Endothelial cell of hepatic sinusoid (primary cell): Measurements from ENCODE around the gene SETD1A.

ENCODE experiments used
- in situ Hi-C: cut with HindIII; loops from 2 replicates; pipeline ENCODE4 v1.10.0; 2017; ENCODE audit warnings: low sequenced_read_pairs

Gene SETD1A

DNA sequence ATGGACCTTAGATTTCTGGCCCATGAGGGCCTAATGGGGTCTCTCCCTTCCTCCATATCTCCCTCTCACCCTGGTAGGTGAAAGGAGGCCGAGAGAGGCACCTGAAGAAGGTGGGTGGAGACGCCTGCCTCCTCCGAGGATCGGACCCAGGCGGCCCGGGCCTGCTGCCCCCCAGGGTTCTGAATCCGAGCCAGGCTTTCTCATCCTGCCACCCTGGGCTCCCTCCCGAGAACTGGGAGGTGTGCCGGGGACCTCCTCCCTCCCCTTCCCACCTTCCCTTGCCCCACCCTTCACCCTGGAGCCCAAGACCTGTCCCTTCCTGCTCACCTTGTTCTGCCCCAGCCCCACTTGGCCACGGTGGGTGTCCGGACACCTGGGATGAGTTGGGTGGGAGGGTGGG, 29.2 kb upstream of the SETD1A start:
- in situ Hi-C loops = loop anchor here (25.0 kb wide), 1 partner anchor 534 kb away; the partner anchor contains the start of genes ARMC5 and TGFB1I1

DNA sequence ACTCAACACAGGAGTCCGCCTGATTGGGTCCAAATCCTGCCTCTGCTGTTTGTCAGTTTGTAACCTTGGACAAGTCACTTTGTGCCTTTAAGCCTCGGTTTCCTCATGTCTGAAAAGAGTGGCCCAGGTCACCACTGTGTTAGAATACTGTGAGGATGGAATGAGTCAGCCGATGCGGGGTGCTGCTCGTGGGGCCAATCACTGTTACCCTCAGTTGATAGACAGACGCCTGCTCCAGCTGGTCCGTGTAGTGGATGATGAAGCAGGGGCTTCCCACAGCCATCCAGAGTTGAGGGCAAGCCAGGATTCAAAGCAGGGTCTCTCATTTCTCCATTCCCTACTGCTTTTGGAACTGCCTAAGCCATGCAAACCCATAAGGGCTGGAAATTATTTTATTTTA, 28.4 kb upstream of the SETD1A start:
- in situ Hi-C loops = loop anchor here (25.0 kb wide), 1 partner anchor 533 kb away; the partner anchor contains the start of genes ARMC5 and TGFB1I1

DNA sequence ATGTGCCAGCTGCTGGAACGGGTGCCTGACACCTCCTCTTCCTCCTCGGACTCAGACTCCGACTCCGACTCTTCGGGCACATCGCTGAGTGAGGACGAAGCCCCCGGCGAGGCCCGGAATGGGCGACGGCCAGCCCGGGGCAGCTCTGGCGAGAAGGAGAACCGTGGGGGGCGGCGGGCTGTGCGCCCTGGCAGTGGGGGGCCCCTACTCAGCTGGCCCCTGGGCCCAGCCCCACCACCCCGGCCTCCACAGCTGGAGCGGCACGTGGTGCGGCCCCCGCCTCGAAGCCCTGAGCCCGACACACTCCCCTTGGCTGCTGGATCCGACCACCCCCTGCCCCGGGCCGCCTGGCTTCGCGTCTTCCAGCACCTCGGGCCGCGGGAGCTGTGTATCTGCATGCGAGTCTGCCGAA, 27.4 kb upstream of the SETD1A start:
- in situ Hi-C loops = loop anchor here (25.0 kb wide), 1 partner anchor 532 kb away; the partner anchor contains the start of genes ARMC5 and TGFB1I1

DNA sequence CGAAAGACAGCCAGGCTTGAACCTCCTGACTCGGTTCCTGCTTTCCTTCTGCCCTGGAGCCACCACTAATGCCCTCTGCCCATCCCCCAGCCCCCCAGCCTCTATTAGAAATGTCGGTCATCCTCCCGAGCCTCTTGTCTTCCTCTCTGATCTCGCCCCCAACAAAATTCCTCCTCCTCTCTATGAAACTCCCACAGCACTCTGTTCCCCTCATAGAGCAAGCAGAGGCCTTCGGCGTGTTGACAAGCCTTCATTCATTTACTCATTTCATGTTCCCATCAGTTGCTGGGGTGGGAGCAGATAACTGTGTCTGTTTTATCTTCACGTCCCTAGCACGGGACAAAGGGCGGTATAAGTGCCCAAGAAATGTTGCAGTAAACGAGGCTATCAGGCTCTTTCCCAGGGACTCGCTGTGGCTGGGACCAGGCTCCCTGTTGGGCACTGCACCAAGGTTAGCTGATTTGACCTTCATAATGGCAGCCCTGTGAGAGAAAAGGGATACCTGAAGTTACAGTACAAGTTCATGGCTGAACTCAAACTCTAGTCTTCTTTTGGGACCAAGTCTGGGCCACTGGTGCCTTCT, 26.4 kb upstream of the SETD1A start:
- in situ Hi-C loops = loop anchor here (25.0 kb wide), 1 partner anchor 531 kb away; the partner anchor contains the start of genes ARMC5 and TGFB1I1

DNA sequence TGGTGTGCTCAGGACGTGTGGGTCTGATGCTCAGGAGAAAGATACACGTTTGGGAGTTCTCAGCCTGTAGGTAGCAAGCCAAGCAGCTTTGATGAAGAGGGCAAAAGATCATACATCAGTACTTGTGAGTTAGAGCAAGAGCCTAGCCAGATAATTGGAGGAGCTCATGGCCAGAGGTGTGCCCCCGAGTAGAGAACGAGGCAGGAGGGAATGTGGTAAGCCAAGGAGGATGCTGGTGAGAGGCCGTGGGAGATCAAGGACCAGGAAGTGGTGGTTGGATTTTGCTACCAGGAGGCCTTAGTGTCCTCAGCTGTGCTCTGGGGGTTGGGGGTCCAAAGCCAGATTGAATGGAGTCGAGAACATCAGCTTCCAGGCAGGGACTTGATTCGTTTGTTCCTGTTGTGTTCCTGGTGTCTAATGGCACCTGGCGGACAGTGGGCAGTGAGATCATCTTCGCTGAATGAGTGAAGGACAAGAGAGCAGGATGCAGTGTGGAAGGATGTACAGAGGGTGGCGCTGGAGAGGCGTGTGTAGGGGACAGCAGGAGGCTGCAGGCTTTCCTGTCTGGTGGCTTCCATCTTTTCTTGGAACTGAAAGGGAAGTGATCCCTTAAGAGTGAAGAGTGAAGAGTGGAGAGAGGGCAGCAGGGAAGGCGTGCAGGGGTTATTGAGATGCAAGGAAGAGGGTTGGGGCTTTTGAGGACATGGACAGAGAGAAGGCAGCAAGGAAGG, 22.6 kb upstream of the SETD1A start:
- in situ Hi-C loops = loop anchor here (25.0 kb wide), 1 partner anchor 527 kb away; the partner anchor contains the start of genes ARMC5 and TGFB1I1

DNA sequence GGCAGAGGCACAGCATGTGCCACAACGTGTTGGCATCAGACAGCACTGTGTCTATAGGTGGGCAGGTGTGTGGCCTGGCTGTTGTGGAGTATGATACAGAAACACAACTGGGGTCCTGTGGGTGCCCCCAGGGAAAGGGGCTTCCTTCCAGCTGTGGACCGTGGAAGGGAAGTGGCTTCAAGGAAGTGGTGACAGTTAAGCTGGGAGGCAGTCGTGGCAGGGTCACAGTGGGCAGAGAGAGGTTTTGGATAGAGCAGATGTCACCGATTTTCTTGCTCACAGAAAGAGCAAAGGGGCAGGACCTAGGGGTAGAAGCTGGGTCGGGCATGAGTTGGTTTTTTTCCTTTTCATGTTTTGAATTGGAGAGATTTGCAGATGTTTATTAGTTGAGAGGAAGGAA, 19.9 kb upstream of the SETD1A start:
- in situ Hi-C loops = loop anchor here (25.0 kb wide), 1 partner anchor 525 kb away; the partner anchor contains the start of genes ARMC5 and TGFB1I1

DNA sequence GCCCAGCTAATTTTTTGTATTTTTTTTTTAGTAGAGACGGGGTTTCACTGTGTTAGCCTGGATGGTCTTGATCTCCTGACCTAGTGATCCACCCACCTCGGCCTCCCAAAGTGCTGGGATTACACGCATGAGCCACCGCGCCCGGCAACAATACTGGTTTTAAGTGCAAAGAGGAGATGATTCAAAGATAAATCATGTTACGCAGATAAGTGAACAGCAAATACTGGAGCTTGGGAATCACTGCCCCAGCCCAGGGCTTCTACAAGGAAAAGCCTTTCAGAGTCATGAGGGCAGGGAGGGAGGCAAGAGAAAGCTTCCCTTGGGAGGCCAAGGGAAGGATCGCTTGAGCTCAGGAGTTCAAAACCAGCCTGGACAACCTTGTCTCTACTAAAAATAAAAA, 18.0 kb upstream of the SETD1A start:
- in situ Hi-C loops = loop anchor here (25.0 kb wide), 1 partner anchor 523 kb away; the partner anchor contains the start of genes ARMC5 and TGFB1I1

DNA sequence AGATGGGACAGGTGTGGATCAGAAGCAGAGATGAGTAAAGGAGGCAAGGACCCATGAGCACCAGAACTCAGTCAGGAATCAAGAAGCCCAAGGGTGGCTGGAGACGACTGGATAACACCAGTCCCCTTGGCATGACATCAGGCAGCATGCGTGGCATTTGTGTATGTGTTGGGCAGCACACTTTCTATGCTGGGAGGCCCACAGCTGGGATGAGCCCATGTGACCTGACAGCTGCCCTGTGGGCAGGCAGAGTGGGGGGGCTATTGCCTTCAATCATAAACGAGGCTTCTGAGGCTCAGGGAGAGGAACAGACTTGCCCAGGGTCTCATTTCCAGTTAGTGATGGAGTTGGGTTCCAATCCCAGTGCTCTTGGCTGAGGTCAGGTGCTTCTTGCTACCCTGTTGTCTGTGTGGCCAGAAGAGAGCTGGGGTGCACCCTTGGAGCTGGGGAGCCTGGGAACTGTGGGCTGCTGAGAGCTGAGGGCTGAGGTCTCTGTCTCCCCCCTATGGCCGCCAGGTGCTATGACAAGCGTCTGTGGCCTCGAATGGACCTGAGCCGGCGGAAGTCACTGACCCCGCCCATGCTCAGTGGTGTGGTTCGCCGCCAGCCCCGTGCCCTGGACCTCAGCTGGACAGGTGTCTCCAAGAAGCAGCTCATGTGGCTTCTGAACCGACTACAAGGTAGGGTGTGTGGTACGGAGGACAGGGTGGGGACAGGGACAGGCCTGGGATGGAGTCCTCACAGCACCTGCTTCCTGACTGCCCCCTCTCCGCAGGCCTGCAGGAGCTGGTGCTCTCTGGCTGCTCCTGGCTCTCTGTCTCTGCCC, 15.7 kb upstream of the SETD1A start:
- in situ Hi-C loops = loop anchor here (10.0 to 25.0 kb wide), 2 partner anchors 133 to 520 kb away; partner anchors contain the start of genes ARMC5, TGFB1I1, ZNF646 and ZNF668

DNA sequence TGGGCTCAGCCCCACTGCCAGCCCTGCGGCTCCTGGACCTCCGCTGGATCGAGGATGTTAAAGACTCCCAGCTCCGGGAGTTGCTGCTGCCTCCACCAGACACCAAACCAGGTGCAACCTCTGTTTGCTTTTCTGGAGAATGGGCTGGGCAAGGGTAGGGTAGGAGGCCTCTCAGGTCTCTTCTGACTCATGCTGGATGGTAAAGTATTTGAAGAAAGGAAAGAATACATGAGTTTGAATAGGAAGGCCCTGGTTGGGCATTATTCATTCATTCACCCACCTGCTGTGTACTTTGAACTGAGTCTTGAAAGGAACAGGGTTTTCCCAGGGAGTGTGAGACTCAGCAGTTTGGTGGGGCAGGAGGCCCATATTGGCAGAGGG, 15.1 kb upstream of the SETD1A start:
- in situ Hi-C loops = loop anchor here (10.0 to 25.0 kb wide), 2 partner anchors 132 to 520 kb away; partner anchors contain the start of genes ARMC5, TGFB1I1, ZNF646 and ZNF668

DNA sequence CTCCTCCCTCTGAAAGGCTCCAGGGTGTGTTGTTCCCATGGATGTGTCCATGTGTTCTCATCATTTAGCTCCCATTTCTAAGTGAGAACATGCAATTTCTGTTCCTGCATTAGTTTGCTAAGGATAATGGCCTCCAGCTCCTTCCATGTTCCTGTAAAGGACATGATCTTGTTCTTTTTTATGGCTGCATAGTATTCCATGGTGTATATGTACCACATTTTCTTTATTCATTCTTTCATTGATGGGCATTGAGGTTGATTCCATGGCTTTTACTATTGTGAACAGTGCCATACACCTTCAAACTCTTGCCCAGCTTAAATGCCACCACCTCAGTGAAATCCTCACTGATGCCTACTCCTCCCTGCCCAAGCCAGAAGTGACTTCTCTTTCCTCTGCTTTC, 13.2 kb upstream of the SETD1A start:
- in situ Hi-C loops = loop anchor here (10.0 to 25.0 kb wide), 2 partner anchors 130 to 518 kb away; partner anchors contain the start of genes ARMC5, TGFB1I1, ZNF646 and ZNF668

DNA sequence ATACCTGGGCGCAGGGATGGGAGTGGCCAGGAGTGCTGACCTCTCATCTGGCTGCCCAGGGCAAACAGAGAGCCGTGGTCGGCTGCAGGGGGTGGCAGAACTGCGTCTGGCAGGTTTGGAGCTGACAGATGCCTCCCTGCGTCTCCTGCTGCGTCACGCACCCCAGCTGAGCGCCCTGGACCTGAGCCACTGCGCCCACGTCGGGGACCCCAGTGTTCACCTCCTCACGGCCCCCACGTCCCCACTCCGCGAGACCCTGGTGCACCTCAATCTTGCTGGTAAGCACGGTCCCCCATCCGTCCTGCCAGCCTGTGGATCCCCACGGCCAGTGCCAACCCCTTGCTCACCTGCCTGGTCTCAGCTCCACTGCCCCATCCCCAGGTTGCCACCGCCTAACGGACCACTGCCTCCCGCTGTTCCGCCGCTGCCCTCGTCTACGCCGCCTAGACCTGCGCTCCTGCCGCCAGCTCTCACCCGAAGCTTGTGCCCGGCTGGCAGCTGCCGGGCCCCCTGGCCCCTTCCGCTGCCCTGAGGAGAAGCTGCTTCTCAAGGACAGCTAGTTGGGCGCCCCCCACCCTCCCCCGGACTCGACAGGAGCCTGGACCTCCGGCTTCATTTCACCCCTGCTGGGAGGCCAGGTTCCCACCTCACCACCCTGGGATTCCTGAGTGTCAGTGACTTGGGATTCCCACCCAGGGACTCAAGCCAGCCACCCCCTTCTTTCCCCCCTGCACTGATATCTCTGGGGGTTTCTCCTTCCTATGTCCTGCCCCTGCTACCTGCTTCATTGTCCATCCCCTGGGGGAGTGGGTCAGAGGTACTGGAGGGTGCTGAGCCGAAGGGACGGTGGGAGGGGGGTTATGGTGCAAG, 10.6 kb upstream of the SETD1A start:
- in situ Hi-C loops = loop anchor here (5.0 to 25.0 kb wide), 5 partner anchors 55 to 515 kb away; partner anchors contain the start of genes ARMC5, TGFB1I1, ZNF646 and ZNF668

DNA sequence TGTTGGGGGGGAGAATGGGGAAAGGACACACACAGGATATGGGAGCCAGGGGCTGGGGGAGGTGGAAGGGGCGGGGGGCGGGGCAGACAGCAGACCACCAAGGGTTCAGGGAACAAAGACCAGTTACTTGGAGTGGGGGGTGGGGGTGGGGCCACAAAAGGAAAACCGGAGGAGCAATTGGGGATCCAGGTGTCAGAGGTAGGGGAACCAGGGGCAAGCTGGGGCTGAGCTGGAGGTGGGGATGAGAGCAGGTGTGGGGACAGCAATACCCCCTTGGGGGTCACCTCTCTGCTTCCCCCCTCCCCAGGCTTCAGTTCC, 10.1 kb upstream of the SETD1A start:
- in situ Hi-C loops = loop anchor here (5.0 to 25.0 kb wide), 5 partner anchors 55 to 515 kb away; partner anchors contain the start of genes ARMC5, TGFB1I1, ZNF646 and ZNF668

DNA sequence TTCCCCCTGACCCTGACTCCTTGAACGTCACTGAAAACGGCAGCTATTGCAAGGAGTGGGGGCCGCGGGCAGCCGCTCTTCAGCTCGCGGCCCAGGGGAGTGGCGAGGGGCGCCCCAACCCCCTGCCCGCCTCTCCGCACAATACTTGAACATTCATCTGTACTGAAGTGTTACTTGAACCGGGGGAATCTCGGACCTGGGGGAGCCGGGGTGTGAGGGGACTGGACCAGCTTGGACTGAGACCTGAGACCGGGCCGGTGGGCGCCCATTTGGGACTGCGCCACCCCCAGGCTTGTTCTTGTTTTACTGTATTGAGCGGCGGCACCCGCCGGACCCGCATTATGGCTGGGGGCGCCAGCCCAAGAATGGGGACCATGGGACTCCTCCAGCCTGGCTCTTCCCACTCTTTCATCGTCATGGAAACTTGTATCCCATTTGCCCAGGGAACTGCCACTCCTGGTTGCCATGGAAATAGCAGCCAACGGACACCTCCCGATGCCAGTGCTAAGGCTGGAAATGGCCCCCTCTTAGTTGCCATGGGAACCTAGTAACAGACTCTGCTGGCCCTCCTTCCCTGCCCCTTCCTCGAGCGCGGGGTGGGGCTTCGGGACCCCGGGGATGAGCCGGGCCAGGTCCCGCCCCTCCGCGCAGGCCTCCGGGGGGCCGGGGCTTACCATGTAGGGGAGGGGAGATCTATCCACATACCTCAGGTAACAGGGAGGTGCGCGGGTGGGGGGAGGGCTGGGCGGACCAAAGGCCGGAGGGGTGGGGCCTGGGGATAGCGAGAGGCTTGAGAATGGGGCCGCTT, 9.5 kb upstream of the SETD1A start:
- in situ Hi-C loops = loop anchor here (5.0 to 25.0 kb wide), 5 partner anchors 54 to 514 kb away; partner anchors contain the start of genes ARMC5, TGFB1I1, ZNF646 and ZNF668

DNA sequence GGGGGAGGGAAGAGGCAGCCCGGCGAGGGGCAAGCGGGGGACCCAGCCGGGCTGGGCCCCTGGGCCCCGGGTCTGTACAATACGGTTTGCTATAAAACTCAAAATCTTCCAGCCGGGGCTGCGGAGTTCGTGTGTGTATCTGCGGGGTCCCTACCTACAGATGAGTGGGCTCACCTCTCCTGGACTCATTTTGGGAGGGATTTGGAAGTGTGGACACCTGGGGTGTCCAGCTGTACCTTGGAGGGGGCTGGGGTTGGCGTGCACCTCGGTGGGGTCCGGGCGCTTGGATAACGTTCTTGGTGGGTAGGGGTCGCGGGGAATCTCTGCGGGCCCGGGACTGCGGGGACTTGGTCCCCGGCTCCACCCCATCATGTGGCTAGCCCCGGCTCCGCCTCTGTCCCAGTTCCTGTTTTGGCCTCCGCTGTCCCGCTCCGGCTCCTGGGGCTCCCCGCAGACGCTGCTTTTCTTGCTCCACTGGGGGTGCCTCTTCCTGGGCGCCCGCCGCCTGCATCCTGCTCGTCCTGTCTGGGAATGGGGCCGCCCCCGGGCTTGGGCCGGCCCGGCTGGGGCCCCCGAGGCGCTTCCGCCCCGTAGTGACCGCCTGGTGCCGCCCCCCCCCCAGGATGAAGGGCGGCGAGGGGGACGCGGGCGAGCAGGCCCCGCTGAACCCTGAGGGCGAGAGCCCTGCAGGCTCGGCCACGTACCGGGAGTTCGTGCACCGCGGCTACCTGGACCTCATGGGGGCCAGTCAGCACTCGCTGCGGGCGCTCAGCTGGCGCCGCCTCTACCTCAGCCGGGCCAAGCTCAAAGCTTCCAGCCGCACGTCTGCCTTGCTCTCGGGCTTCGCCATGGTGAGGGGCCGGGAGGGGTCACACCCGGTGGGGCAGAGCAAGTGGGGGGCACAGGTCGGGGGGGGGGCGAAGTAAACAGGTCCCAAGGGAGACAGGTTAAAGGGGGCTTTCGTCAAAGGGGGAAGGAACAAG, 8.6 kb upstream of the SETD1A start, which contains the start of gene ORAI3:
Gene ORAI3 (plus strand): TSS at position 402 of the 983 bp plus-strand sequence. CDS start 222 bp downstream, at position 624.
- in situ Hi-C loops = loop anchor here (5.0 to 25.0 kb wide), 5 partner anchors 53 to 513 kb away; partner anchors contain the start of genes ARMC5, TGFB1I1, ZNF646 and ZNF668

DNA sequence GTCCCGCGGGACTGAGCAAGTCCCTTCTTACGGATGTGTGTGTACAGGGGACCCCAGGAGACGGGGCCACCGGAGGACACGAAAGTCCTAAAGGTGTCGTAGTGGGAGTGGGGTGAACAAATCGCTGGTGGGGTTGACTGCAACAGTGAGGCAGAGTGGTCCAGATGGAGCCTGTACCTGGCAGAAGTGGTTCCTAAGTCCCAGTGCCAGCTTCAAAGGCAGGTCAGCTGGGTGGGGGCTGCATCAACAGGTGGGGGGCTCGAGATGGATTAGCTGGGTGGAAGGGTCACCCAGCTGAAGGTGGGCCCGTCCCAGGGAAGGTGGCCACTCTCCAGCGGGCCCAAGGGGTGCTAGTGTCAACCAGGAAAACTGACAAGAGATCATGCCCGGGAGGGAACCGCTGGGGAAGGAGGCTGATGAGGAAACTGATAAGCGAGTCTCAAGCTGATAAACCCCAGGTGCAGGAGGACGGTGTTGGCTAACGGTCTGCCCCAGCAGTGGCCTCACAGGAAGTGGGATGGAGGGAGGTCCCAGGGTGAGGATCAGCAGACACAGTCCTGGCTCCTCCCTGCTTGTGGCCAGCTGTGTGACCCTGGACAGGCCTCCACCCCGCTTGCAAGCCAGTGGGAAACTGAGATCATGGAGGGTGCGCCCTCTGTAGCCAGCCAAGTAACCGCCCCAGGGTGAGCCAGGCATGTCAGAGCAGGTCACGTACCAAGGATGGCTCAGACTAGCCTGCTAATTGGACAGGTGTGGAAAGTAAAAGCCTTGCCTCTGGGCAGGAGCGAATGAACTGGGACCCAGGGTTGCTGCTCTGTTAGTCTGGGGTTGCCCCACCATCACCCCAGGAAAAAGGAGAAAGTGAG, 7.7 kb upstream of the SETD1A start:
- in situ Hi-C loops = loop anchor here (5.0 to 25.0 kb wide), 5 partner anchors 52 to 512 kb away; partner anchors contain the start of genes ARMC5, TGFB1I1, ZNF646 and ZNF668

DNA sequence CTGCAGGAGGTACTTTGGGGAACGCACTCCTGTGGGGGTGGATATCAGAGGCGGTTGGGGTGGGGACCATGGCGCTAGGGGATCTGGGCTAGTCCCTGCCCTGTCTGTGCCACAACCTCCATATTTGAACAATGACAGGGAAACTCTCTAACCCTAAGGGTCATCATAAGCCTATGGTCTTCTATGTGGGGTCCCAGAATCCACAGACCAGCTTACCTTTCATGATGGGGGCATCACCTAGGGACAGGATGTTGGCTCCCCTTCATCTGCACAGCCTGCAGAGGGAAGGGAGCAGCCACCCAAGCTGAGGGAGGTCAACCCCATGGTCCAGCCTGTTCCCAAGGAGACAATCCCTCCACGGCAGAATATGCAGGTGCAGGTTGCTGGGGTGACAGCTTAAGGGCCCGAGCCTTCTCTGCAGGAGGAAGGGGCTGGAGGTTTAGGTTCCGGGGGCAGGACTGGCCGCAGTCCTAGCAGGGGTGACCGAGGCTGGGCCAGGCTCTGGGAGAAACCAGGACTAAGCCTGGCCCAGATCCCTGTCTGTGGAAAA, 7.0 kb upstream of the SETD1A start:
- in situ Hi-C loops = no loop called here
